GM18498 (cell line): ENCODE measurements around the gene YLPM1.
A peak's percentile ranks its signal among the peaks of the same experiment; 100 is the strongest.

ENCODE experiments used
- ATAC-seq: cut with Tn5 transposase; IDR thresholded peaks from one replicate; pipeline ENCODE4 v1.9.1; 2021; ENCODE audit warnings: mild to moderate bottlenecking, moderate library complexity; ENCODE audit not compliant: unreplicated experiment

The YLPM1 gene

GRCh38 chr14:74836251-74836960, 73.3 kb downstream of the YLPM1 start:
- no peak for ATAC-seq

DNA sequence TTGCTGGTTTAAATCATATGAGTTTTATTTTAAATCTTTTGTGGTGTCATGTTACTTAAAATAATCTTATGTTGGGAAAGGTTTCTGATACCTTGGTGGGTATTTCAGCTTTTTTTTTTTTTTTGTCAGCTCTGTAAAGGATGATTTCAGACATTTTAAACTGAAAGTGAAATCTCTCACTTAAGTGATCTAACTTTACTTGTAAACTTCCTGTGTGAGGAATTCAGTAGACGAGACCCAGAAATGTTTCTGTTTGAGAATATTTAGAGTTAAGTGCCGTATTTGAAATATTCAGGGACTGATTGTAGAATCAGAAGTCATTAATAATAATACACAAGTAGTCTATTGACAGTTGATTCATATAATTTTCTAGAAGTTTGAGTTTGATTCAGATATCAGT, 75.0 kb downstream of the YLPM1 start:
- ATAC-seq, result no peak

DNA sequence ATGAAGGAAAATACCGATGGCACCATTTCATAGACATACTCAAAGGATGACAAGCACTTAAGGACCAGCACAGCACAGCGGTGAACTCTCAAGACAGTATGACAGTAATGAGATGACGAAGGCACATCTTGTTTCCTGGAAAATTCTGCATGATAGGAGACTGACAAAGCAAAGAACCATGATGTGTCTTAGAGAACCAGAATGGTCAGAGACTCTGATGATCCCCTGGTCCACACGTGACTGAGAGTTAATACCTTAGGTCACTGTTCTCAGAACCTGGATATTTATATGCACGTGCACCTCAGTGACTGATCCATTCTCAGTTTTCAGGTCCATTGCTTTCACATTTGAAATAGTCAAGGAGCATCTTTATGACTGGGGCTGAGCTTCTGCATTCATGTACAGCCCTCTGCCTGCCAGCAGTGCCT, 77.5 kb downstream of the YLPM1 start:
- peak; percentile 63 for ATAC-seq

DNA sequence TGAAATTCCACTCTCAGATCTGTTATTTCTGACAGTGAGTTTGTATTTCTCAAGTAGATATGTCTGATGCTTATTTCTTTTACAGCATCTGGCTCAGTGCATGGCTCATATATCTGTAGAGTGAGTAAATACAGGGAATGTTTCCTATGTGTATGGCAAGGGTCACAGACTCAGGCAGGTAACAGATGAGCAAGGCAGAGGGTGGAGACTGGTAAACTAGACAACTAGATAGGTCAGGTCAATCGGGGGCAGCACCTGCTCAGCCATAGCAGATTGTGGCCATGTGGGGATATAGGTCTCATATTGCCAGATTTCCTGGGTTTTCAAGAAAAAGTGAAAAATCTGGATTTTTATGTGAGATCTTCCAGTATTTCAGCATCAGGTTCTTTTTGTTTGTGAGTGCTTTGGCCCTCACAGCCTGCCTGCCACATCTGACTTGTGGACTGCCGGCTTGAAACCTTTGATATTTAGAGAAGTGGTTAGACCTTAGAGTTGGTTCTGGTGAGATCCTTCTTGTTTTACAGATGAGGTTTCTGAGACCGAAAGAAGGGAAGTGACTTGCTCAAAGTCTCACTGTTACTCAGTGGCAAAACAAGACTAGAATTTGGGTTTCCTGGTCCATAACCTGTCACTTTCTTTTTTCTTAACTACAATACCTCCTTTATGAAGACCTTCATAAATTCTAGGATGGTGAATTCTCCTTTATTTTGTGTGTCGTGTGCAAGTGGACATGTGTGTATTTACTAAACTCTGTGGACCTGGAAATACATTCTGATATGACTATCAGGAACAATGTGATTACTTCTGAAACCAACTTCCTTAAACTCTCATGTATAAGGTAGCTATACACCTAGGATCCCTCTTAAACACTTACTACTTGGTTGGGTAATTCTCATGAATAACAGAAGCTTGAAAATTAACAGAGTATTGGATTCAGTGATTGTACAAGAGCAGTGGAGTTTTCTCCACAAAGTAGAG, 78.4 kb downstream of the YLPM1 start:
- peak; percentile 74 for ATAC-seq

GRCh38 chr14:74843653-74844052, 80.5 kb downstream of the YLPM1 start:
- no peak for ATAC-seq

DNA sequence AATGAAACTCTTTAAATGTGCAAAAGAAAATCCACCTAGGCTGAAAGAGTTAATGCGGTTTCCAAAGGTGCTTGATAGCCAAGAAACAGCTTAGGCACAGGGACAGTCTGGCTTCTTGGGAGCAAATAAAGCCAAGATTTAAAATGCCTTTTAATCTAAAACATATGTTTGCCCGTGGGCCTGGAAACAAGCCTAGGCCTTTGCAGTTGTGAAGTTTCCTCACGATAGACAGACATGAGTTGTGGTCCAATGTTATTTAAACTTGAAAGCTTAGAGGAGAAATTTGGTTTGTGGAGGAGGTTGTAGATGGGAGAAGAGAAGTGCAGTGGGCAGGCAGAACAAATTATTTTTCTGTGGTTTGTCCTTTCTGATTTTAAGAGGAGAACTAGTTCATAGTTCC, 83.1 kb downstream of the YLPM1 start:
- no peak for ATAC-seq

GRCh38 chr14:74846968-74847665, 84.0 kb downstream of the YLPM1 start:
- ATAC-seq, result no peak

- no peak for ATAC-seq
These were observed 85.7 kb downstream of the YLPM1 start for GRCh38 chr14:74848768-74849167.

DNA sequence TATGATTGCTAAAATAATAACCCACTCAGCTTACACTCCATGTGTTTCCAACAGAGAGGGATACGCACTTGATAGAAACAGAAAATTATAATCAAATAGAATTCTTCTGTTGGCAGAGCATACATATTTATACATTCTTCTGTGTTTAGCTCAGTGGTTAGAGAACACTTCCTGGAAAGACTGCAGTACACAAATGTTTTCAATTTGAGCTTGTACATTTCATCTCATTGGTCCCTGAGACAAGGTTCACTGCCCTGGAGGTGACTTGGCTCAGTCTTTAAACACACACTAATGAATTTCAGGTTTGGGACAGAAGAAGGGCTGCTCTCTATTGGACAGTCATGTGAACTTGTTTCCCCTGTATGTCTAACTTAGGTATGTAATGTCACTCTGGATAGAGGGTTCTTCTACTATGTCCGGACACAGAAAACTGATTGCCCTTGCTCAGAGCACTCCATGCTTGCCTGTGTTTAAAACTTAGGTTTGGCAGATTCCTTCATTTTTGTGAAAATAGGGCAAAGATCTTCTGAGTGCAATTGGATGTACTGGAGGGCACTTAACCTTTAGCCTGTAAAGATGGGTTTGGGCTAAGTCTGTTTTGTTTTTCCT, 89.9 kb downstream of the YLPM1 start:
- no peak for ATAC-seq

DNA sequence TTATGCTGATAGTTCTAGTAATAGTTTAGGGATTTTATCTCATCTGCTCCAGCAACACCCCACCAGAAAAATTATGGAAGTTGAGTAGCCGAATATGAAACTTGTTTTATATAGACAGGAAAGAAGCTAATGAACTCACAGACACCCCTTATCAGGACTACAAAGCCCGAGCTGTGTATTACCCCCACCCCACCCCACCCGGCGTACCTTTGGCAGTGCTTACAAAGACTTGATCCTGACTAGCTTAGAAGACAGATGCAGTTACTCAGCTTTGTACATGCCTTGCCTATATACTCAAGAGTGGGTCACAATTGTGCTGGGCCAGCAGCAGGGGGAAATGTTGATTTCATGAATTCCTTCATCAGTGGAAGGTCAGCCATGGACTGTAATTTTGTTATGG, 90.5 kb downstream of the YLPM1 start:
- no peak for ATAC-seq

DNA sequence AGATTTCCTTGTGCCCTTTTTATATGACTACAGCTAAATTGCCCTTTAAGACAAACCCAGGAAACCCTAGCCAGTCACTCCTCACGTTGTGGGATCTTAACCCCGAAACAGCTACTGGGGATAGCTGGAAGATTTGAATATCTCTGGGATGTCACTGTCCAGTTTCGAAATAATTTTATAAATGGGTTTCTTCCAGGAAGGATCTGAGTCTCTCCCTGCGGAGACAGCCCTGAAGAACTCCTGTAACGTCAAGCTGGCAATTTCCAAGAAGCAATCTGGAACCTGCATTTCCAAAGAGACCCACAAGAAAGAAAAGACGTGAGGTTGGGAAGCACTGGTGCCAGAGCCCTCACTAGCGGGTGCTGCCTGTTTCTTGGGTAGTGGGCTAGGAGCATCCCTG, 91.9 kb downstream of the YLPM1 start:
- ATAC-seq, result no peak

DNA sequence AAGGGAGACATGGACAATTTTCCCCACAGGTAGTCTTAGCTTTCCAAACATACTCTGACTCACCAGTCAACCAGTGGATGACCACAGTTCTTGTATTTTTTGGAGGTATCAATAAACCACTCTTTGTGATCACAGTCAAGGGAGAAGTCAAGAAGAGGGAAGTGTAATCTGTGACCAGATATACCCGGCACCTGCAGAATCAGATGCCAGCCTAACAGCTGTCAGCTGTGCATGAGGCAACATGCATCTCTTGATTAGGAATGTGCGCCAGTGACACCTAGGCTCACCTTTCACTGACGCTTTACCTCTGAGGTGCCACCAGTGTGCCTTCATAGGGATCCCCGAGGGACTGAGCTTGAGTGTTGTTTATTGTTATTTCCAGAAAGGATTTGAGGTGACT, 92.8 kb downstream of the YLPM1 start:
- no peak for ATAC-seq

DNA sequence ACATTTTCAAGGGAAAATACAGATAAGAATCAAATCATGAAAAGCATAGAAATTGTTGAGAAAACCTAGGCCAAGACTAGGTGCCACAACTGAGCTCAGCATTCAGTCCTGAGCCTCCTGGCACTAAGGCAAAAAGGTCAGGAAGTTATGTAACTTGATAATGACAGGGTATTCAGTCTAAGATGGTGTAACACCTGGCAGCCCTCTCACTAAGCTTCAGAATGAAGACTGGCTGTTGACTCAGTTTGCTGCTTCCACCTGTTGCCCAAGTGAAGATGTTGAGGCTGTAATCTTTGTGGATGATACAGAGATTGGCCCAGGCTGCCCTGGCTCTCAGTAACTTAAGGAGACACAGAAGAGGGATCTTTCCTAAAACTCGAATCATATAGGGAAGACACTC, 93.2 kb downstream of the YLPM1 start:
- ATAC-seq, result no peak

DNA sequence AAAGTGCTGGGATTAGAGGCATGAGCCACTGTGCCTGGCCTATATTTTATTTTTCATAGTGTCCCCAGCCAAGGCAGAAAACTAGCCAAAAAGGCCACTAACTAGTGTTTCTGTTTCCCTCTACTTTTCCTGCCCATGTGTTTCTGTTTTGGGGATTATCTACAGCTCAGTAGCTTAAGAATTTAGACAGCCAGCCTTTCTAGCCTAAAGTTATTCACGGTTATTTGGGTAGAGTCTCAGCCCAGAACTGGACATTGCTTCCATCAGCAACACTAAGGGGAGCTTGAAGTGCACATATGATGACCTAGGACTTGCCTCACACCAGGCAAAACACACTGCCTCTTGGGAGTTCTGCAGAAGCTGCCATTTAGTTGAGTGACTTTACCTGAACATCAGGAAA, 94.9 kb downstream of the YLPM1 start:
- no peak for ATAC-seq

DNA sequence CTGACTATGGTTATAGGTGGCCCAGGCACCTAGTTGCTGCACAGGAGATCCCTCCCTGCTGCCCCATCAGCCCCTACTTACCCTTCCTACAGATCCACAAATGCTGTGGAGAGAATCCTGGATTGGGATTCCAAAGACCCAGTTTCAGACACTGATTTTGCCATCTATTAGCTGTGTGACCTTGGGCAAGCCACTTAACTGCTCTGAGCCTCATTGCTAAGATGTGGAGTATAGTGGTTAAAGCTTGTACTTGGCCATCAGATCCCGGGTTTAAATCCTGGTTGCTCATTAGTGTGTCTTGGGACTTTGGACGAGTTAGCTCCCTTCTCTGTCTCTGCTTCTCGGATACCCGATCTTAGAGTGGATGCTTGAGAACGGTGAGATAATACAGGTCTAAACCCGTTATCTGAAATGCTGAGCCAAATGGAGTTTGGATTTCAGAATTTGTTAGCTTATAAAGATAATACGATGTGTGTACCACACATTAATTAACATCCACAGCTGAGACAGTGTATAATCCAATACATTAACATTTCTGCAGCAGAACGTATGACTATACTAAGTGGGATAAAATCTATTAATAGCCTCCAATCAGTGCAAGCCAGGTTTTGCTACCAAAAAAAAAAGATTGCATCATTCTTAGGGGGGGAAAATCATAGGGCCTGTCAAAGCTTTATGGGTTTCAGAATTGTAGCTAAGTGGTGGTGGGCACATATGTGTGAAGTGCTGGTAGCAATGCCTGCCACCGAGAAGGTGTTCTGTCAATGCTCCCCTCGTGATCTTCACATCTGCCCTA, 96.8 kb downstream of the YLPM1 start:
- no peak for ATAC-seq

DNA sequence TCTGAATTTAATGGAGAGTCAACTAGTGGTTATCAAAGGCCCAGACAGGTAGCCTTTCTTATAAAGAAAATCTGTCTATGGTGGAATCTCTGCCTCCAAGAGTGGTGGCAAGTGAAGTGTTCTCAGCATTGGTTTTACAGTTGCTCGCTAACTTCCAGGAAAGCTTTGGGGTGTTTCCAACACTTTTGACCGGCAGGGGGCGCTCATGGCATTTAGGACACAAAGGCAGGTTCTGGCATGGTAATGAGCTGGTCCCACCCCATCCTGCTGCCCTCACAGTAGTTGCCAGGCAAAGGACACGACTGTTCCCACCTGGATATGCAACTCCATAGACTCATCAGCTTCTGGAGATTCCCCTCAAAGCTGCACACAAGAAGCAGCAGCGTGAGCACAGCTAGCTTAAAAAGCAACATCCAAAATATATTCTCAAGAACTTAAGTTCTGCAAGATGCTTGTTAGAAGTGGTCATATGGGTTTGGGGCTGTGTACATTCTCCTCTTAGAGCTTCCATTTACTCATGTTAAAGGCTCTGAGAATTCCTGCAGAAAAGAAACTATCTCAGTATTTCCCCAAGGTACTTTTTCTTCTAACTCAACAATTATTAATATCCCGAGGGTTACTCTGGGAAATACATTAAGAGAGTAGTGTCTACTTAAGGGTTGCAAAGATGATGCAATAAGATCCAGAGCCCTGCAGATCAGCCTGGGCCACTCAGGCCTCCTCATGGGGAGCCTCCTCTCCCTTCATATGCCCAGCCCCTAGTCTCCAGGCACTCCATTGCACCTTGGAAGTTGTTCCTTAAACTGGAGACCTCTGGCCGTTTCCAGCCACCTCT, 98.0 kb downstream of the YLPM1 start:
- peak; percentile 51 for ATAC-seq

GRCh38 chr14:74861734-74862090, 98.6 kb downstream of the YLPM1 start:
- no peak for ATAC-seq

GRCh38 chr14:74863274-74863673, 100.2 kb downstream of the YLPM1 start:
- ATAC-seq, result no peak

DNA sequence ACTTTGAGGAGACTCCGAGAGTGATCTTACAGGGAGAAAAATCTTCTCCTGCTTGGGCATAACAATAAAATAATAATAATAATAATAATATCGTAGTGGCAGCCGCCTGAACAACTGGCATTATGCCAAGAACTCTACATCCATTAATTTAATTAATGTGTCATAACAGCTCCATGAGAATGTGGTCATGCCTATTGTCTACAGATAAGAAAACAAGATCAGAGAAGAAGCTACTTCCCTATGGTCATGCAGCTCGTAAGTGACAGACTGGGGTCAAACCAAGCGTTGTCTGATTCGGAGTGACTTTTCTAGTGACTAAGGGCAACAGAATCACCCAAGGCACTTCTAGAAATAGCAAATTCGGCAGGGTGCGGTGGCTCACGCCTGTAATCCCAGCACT, 101.1 kb downstream of the YLPM1 start:
- ATAC-seq, result no peak
